HUES6 (cell line): ENCODE data around the gene LDB1.
A peak's percentile ranks its signal among the peaks of the same experiment; 100 is the strongest.

Experiments
- H3K27ac ChIP-seq: 2 replicates; pipeline ENCODE4 v1.7.0; 2013; ENCODE audit warnings: low read depth, mild to moderate bottlenecking, low read length, inconsistent platforms
- H3K27me3 ChIP-seq: 2 replicates; pipeline ENCODE4 v1.6.1; 2013; ENCODE audit warnings: low read length; ENCODE audit not compliant: control insufficient read depth, insufficient read depth
- H3K36me3 ChIP-seq: 2 replicates; pipeline ENCODE4 v1.6.1; 2013; ENCODE audit warnings: low read length; ENCODE audit not compliant: control insufficient read depth, insufficient read depth
- H3K4me1 ChIP-seq: 2 replicates; pipeline ENCODE4 v1.6.1; 2013; ENCODE audit warnings: low read length; ENCODE audit not compliant: control insufficient read depth, insufficient read depth
- H3K4me3 ChIP-seq: 2 replicates; pipeline ENCODE4 v1.5.1; 2013; ENCODE audit warnings: low read depth, low read length
- H3K9ac ChIP-seq: one replicate; pipeline ENCODE4 v1.6.1; 2013; ENCODE audit warnings: mild to moderate bottlenecking, low read length
- H3K9me3 ChIP-seq: 2 replicates; pipeline ENCODE4 v1.6.1; 2013; ENCODE audit warnings: low read depth, low read length; ENCODE audit not compliant: control insufficient read depth, insufficient read depth

LDB1 gene

DNA sequence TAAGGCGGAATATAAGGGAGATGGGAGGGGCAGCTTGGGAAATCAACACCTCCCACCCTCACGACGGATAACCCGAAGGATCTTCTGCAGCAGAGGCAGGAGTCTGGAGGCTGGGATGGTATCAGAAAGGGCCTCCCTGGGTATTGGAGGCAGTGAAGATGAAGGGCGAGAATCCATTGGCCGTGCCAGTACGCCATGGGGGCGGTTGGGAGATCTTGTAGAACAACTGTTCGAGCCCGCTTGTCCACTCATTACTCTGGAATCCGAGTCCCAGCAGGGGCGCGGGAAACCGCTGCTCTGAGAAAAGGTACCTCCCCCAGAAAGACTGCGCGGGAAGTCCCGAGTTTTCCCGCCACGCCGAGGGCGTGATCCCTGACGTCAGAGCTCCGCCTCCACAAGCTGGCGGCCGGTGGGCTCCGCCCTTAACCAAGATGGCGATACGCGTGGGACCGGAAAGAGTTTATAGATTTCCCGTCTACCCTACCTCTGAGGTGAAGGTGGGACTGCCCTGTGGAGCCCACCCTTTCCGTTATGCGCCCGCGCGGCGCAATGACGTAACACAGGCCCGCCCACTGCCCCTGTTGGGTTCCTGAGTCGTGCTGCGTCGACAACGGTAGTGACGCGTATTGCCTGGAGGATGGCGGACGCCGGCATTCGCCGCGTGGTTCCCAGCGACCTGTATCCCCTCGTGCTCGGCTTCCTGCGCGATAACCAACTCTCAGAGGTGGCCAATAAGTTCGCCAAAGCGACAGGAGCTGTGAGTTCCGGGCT, 31.8 kb upstream of the LDB1 start, which contains the start of gene NOLC1:
NOLC1 (plus strand) TSS at position 616 of the 771 bp plus-strand sequence; CDS start at position 638, 22 bp downstream.
- H3K9ac ChIP-seq: peak within 1 kb of the TSS; percentile 97
- H3K9me3 ChIP-seq: no peaks in the 10 kb centered on the region
- peak within 1 kb of the TSS; percentile 76 for H3K4me3 ChIP-seq
- peaks cover 66% of the 10 kb centered on the region for H3K36me3 ChIP-seq
- H3K4me1 ChIP-seq: peaks cover 18% of the 10 kb centered on the region
- H3K27me3 ChIP-seq: no peaks in the 10 kb centered on the region
- peak within 1 kb of the TSS; percentile 92 for H3K27ac ChIP-seq

DNA sequence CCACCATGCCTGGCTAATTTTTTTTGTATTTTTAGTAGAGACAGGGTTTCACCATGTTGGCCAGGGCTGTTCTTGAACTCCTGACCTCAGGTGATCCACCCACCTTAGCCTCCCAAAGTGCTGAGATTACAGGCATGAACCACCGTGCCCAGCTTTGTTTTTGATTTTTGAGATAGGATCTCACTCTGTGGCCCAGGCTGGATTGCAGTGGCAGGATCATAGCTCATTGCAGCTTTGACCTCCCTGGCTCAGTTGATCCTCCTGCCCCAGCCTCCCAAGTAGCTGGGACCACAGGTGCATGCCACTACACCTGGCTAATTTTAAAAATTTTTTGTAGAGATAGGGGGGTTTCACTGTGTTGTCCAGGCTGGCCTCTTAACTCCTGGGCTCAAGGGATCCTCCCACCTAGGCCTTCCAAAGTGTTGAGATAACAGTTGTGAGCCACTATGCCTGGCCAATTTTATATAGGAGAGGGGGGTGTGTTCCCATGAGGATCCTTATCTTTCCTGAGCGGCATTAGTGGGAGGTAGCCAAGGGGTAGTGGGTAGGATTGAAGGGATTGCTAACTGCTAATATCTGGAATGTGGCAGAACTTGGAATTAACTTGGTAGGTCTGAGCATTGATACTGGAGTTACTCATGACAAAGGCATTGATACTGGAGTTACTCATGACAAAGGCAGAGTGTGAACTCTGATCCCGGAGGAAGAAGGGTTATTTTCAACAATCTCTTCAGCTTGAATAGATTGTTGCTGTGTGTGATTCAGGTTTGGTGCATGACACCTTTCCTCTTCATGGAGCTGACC, 31.0 kb upstream of the LDB1 start:
- H3K4me3 ChIP-seq: peak overlapping the region; percentile 56
- H3K9ac ChIP-seq: peak overlapping the region; percentile 86
- H3K4me1 ChIP-seq: peaks cover 18% of the 10 kb centered on the region
- H3K27ac ChIP-seq: peak overlapping the region; percentile 83
- H3K27me3 ChIP-seq: no peaks in the 10 kb centered on the region
- no peaks in the 10 kb centered on the region for H3K9me3 ChIP-seq
- H3K36me3 ChIP-seq: peaks cover 67% of the 10 kb centered on the region

DNA sequence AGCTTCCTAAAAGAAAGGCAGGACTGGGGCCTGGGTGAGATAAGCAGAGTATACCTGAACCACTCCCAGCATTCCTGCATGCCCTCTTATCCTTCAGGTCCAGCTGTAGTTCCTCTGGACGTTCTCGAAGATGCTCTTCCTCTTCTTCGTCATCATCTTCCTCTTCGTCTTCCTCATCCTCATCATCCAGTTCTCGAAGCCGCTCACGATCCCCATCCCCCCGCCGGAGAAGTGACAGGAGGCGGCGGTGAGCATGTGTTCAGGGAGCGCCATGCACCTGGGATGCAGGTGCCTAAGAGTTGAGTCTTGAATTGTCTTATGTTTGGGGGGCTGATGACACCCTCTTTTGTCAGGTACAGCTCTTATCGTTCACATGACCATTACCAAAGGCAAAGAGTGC, 28.1 kb upstream of the LDB1 start:
- H3K4me1 ChIP-seq: peaks cover 15% of the 10 kb centered on the region
- H3K27me3 ChIP-seq: no peaks in the 10 kb centered on the region
- no peak overlapping the region for H3K9ac ChIP-seq
- H3K36me3 ChIP-seq: peaks cover 73% of the 10 kb centered on the region
- H3K4me3 ChIP-seq: no peak overlapping the region
- H3K27ac ChIP-seq: no peak overlapping the region
- H3K9me3 ChIP-seq: no peaks in the 10 kb centered on the region

DNA sequence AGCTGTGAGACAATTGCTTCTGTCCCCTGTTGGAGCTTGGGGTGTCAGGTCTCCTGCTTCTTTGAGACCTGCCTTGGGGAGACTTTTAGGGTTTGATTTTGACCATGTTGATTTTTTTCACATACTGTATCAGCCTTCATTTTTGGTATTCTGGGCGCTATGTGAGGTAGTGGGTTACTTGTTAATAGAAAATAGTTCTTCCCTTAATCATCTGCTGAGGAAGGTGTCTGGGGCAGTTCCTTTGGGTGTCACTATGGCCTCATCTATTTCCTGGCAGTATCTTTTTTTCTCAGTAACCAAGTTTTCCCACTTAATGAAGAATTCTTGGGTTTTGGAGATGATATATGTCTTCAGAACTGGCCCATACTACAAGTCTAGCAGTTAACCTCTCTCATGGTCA, 27.4 kb upstream of the LDB1 start:
- Histone ChIP-seq H3K27me3 (no peaks in the 10 kb centered on the region), H3K27ac (no peak overlapping the region), H3K9ac (no peak overlapping the region), H3K36me3 (peaks cover 79% of the 10 kb centered on the region), H3K4me3 (no peak overlapping the region), H3K9me3 (no peaks in the 10 kb centered on the region), H3K4me1 (peaks cover 14% of the 10 kb centered on the region)

DNA sequence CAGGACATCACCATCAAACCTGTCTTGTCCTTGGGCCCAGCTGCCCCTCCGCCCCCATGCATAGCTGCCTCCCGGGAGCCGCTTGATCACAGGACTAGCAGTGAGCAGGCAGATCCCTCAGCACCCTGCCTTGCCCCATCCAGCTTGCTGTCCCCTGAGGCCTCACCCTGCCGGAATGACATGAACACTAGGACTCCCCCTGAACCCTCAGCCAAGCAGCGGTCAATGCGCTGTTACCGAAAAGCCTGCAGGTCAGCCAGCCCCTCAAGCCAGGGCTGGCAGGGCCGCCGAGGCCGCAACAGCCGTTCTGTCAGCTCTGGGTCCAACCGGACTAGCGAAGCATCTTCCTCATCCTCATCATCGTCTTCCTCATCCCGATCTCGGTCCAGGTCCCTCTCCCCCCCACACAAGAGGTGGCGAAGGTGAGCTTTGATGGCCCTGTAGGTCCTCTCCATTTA, 26.8 kb upstream of the LDB1 start:
- H3K36me3 ChIP-seq: peaks cover 79% of the 10 kb centered on the region
- no peaks in the 10 kb centered on the region for H3K27me3 ChIP-seq
- H3K9me3 ChIP-seq: no peaks in the 10 kb centered on the region
- no peak overlapping the region for H3K4me3 ChIP-seq
- no peak overlapping the region for H3K27ac ChIP-seq
- no peak overlapping the region for H3K9ac ChIP-seq
- peaks cover 14% of the 10 kb centered on the region for H3K4me1 ChIP-seq

DNA sequence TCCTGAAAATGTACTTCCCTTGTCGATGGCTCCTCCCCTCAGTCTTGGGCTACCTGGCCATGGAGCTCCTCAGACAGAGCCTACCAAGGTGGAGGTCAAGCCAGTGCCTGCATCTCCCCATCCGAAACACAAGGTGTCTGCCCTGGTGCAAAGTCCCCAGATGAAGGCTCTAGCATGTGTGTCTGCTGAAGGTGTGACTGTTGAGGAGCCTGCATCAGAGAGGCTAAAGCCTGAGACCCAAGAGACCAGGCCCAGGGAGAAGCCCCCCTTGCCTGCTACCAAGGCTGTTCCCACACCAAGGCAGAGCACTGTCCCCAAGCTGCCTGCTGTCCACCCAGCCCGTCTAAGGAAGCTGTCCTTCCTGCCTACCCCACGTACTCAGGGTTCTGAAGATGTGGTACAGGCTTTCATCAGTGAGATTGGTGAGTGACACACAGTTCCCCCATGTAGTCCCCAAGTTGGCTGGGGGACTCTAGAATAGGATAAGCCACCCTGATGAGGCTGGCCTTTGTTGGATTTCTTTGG, 21.5 kb upstream of the LDB1 start:
- H3K27ac ChIP-seq: no peak overlapping the region
- H3K4me1 ChIP-seq: peaks cover 2% of the 10 kb centered on the region; the same call in 1 of the 2 replicates
- peaks cover 84% of the 10 kb centered on the region for H3K36me3 ChIP-seq
- H3K4me3 ChIP-seq: no peak overlapping the region
- H3K9ac ChIP-seq: no peak overlapping the region
- H3K27me3 ChIP-seq: no peaks in the 10 kb centered on the region
- H3K9me3 ChIP-seq: no peaks in the 10 kb centered on the region

DNA sequence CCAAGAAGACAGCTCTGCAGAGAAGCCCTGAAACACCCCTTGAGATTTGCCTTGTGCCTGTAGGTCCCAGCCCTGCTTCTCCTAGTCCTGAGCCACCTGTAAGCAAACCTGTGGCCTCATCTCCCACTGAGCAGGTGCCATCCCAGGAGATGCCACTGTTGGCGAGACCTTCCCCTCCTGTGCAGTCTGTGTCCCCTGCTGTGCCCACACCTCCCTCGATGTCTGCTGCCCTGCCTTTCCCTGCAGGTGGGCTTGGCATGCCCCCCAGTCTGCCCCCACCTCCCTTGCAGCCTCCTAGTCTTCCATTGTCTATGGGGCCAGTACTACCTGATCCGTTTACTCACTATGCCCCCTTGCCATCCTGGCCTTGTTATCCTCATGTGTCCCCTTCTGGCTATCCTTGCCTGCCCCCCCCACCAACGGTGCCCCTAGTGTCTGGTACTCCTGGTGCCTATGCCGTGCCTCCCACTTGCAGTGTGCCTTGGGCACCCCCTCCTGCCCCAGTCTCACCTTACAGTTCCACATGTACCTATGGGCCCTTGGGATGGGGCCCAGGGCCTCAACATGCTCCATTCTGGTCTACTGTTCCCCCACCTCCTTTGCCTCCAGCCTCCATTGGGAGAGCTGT, 20.9 kb upstream of the LDB1 start:
- Histone ChIP-seq H3K4me3 (no peak overlapping the region), H3K27ac (no peak overlapping the region)

DNA sequence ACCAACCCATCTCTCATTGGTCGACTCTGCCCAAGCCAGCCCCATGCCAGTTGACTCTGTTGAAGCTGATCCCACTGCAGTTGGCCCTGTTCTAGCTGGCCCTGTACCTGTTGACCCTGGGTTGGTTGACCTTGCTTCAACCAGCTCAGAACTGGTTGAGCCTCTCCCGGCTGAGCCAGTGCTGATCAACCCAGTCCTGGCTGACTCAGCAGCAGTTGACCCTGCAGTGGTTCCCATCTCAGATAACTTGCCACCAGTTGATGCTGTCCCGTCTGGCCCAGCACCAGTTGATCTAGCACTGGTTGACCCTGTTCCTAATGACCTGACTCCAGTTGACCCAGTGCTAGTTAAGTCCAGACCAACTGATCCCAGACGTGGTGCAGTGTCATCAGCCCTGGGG, 20.1 kb upstream of the LDB1 start:
- Histone ChIP-seq H3K4me1 (peaks cover 8% of the 10 kb centered on the region; the same call in 1 of the 2 replicates), H3K4me3 (no peak overlapping the region), H3K27ac (no peak overlapping the region), H3K36me3 (peaks cover 73% of the 10 kb centered on the region), H3K9me3 (no peaks in the 10 kb centered on the region), H3K9ac (no peak overlapping the region), H3K27me3 (no peaks in the 10 kb centered on the region)

More for the DNA sequence above, 20.9 kb upstream of the LDB1 start:
- Histone ChIP-seq H3K9me3 (no peaks in the 10 kb centered on the region), H3K9ac (no peak overlapping the region), H3K27me3 (no peaks in the 10 kb centered on the region), H3K4me1 (peaks cover 4% of the 10 kb centered on the region; the same call in 1 of the 2 replicates), H3K36me3 (peaks cover 78% of the 10 kb centered on the region)

DNA sequence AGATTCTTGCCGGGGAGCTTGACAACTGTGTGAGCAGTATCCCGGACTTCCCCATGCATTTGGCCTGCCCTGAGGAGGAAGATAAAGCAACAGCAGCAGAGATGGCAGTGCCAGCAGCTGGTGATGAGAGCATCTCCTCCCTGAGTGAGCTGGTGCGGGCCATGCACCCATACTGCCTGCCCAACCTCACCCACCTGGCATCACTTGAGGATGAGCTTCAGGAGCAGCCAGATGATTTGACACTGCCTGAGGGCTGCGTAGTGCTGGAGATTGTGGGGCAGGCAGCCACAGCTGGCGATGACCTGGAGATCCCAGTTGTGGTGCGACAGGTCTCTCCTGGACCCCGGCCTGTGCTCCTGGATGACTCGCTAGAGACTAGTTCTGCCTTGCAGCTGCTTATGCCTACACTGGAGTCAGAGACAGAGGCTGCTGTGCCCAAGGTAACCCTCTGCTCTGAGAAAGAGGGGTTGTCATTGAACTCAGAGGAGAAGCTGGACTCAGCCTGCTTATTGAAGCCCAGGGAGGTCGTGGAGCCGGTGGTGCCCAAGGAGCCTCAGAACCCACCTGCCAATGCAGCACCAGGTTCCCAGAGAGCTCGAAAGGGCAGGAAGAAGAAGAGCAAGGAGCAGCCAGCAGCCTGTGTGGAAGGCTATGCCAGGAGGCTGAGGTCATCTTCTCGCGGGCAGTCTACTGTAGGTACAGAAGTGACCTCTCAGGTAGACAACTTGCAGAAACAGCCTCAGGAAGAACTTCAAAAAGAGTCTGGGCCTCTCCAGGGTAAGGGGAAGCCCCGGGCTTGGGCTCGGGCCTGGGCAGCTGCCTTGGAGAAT, 19.3 kb upstream of the LDB1 start:
- Histone ChIP-seq H3K9me3 (no peaks in the 10 kb centered on the region), H3K4me1 (peaks cover 13% of the 10 kb centered on the region), H3K36me3 (peaks cover 66% of the 10 kb centered on the region), H3K27me3 (no peaks in the 10 kb centered on the region), H3K27ac (no peak overlapping the region), H3K9ac (no peak overlapping the region), H3K4me3 (no peak overlapping the region)

DNA sequence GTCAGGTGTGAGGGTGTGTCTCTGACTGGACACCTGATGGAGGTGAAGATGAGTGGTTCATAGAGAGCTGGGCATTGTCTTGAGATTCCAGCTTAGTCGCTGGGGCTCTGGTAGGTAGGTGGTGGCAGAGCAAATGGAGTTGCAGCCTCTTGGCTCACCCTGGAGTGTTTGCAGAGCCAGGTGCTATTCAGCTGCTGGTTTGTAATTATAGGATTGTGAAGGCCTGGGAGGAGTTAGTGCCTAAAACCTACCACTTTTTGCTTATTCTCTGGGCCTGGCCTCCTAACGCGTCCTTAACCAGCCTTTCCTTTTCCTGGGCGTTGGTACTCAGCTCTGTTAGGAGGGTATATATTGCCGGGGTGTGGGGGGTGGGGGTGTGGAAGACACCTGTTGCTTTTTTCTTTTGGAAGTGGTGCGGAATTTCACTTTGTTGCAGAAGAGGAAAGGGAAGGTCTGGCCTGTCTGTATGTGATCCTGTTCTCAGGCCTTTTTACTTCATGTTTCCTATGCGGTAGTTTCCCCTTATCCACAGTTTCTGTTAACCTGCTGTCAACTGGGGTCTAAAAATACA, 15.9 kb upstream of the LDB1 start:
- H3K4me3 ChIP-seq: no peak overlapping the region
- no peaks in the 10 kb centered on the region for H3K27me3 ChIP-seq
- peaks cover 15% of the 10 kb centered on the region for H3K4me1 ChIP-seq
- peaks cover 36% of the 10 kb centered on the region for H3K36me3 ChIP-seq
- H3K27ac ChIP-seq: no peak overlapping the region
- H3K9ac ChIP-seq: no peak overlapping the region
- H3K9me3 ChIP-seq: no peaks in the 10 kb centered on the region
